ENCODE data around the gene EIF2D.
A peak's percentile ranks its signal among the peaks of the same experiment; 100 is the strongest.

- TF ChIP-seq POLR2A (IDR thresholded peaks at IDR 0.05): peak in 1 of 2 donors; percentile 29
- no peak for TF ChIP-seq CTCF (IDR thresholded peaks at IDR 0.05)
Measured at GRCh38 chr1:206633708-206634121, 21.4 kb upstream of the EIF2D start.
